K562 (cell line): ENCODE data around the gene FOSL1. TPM values are rescaled to one million over a fixed set of nuclear protein-coding genes. Genes with fewer than 3 reads are reported as not detected.

Experiments
- ATF6 ChIP-seq: sonication (generic); formaldehyde crosslinking; IDR thresholded peaks from 2 replicates; pipeline ENCODE4 v1.4.0; 2020; ENCODE audit warnings: mild to moderate bottlenecking, missing genetic modification reagents
- CEBPG ChIP-seq, 3 experiments: fragments of 200-800 bp in 1 of 3; sonication (Bioruptor generic) in 1 of 3; sonication (generic) in 1 of 3; formaldehyde crosslinking in 1 of 3; IDR thresholded peaks in 2 of 3; conservative IDR thresholded peaks in 1 of 3; 2 replicates each; pipeline versions ENCODE4 v1.6.1 to v1.8.0; 2016 to 2022; ENCODE audit warnings: missing compliant biosample characterization in 2 of 3, missing genetic modification characterization in 2 of 3, mild to moderate bottlenecking in 1 of 3, missing genetic modification reagents in 1 of 3
- E2F4 ChIP-seq: sonication (generic); formaldehyde crosslinking; IDR thresholded peaks from 2 replicates; pipeline ENCODE4 v1.8.0; 2022; ENCODE audit warnings: mild to moderate bottlenecking, low read depth, missing genetic modification reagents
- EGR1 ChIP-seq: fragments of 450-650 bp; conservative IDR thresholded peaks from 2 replicates; pipeline ENCODE4 v1.6.1; 2017; ENCODE audit warnings: mild to moderate bottlenecking
- FOS ChIP-seq: IDR thresholded peaks from 3 replicates; pipeline ENCODE4 v1.6.1; 2011; ENCODE audit not compliant: insufficient read length; ENCODE audit errors: extremely low read depth
- HDAC8 ChIP-seq: fragments of 450-650 bp; IDR thresholded peaks from 2 replicates; pipeline ENCODE4 v1.6.1; 2016; ENCODE audit warnings: mild to moderate bottlenecking, missing genetic modification characterization, moderate library complexity, missing compliant biosample characterization
- IRF2 ChIP-seq: sonication (generic); formaldehyde crosslinking; IDR thresholded peaks from 2 replicates; pipeline ENCODE4 v1.8.1; 2022; ENCODE audit warnings: mild to moderate bottlenecking, missing genetic modification reagents
- IRF9 ChIP-seq: fragments of 450-650 bp; IDR thresholded peaks from 2 replicates; pipeline ENCODE4 v1.6.1; 2016; ENCODE audit warnings: missing biosample characterization, missing genetic modification characterization
- MTA3 ChIP-seq: fragments of 450-650 bp; formaldehyde crosslinking; IDR thresholded peaks from 2 replicates; pipeline ENCODE4 v1.6.1; 2017; ENCODE audit warnings: mild to moderate bottlenecking, borderline replicate concordance
- MXI1 ChIP-seq: IDR thresholded peaks from 2 replicates; pipeline ENCODE4 v1.6.1; 2011; ENCODE audit warnings: low read depth, mild to moderate bottlenecking, improper control_type of control experiment, low read length
- NELFE ChIP-seq: IDR thresholded peaks from 2 replicates; pipeline ENCODE4 v1.6.1; 2011; ENCODE audit warnings: mild to moderate bottlenecking; ENCODE audit not compliant: insufficient read depth, insufficient read length
- NR1H2 ChIP-seq: sonication (generic); formaldehyde crosslinking; IDR thresholded peaks from 2 replicates; pipeline ENCODE4 v1.4.0; 2020; ENCODE audit warnings: mild to moderate bottlenecking, missing genetic modification reagents
- RAD21 ChIP-seq, 2 experiments: fragments of 250-450 bp in 1 of 2; fragments of 450-650 bp in 1 of 2; sonication (Bioruptor Pico) in 1 of 2; formaldehyde crosslinking in 1 of 2; IDR thresholded peaks in 1 of 2; conservative IDR thresholded peaks in 1 of 2; 2 replicates each; pipeline versions ENCODE4 v1.4.0 to v1.8.0; 2020 to 2022; ENCODE audit warnings: mild to moderate bottlenecking in 2 of 2, moderate library complexity in 1 of 2
- SREBF1 ChIP-seq: fragments of 150-350 bp; IDR thresholded peaks from 2 replicates; pipeline ENCODE4 v1.6.1; 2014; ENCODE audit warnings: antibody characterized with exemption, low read depth, low read length, borderline replicate concordance
- TCF7 ChIP-seq: sonication (generic); IDR thresholded peaks from 2 replicates; pipeline ENCODE4 v1.6.1; 2016; ENCODE audit warnings: antibody characterized with exemption, borderline replicate concordance
- USF1 ChIP-seq: sonication (generic); formaldehyde crosslinking; IDR thresholded peaks from 2 replicates; pipeline ENCODE4 v1.9.0; 2022; ENCODE audit warnings: mild to moderate bottlenecking, missing genetic modification reagents
- ZBTB49 ChIP-seq: sonication (generic); formaldehyde crosslinking; IDR thresholded peaks from 2 replicates; pipeline ENCODE4 v1.8.0; 2022; ENCODE audit warnings: missing genetic modification reagents, mild to moderate bottlenecking, borderline replicate concordance
- ZNF398 ChIP-seq: fragments of 250-450 bp; sonication (Bioruptor Pico); IDR thresholded peaks from 2 replicates; pipeline ENCODE4 v1.8.0; 2021; ENCODE audit warnings: moderate library complexity, mild to moderate bottlenecking, inconsistent platforms
- ZNF507 ChIP-seq: conservative IDR thresholded peaks from 2 replicates; pipeline ENCODE4 v1.6.1; 2017; ENCODE audit warnings: missing genetic modification characterization, missing compliant biosample characterization
- polyA plus RNA-seq, 8 experiments: library from polyadenylated mRNA; depleted of rRNA in 4 of 8; stranded (reverse) in 5 of 8; unstranded in 3 of 8; fragments of >200 nt; fragmentation: Nextera tagmentation in 2 of 8; fragmentation: Illumina TruSeq in 1 of 8; extraction: Ambion mirVana in 2 of 8; extraction: Trizol in 1 of 8; gene quantifications; 2 replicates each; pipeline versions ENCODE4 v1.2.1 to v1.2.3, GENCODE V29; 2011 to 2014; ENCODE audit warnings: inconsistent platforms in 1 of 8, missing spikeins in 1 of 8
- total RNA-seq, 7 experiments: library from RNA; depleted of rRNA in 6 of 7; stranded (reverse); fragments of >200 nt in 6 of 7; fragmentation: Illumina TruSeq in 2 of 7; extraction: Trizol in 2 of 7; gene quantifications; 2 replicates each; pipeline versions ENCODE4 v1.2.1 to v1.2.3, GENCODE V29; 2011 to 2021; ENCODE audit warnings: low replicate concordance in 1 of 7

Gene FOSL1
- total and polyA plus RNA-seq, 9 of the 15 experiments (the other 6 are each of a cell fraction or from before 2014, with no cell fraction given) = 3.5 to 39.6 (median 10.0) TPM

- TF ChIP-seq E2F4 (CRISPR knock-in tag) (no peak), TCF7 (no peak), HDAC8 (tag) (no peak), ZBTB49 (no peak), MTA3 (no peak), FOS (no peak), EGR1 (no peak), ZNF507 (no peak), NELFE (no peak), SREBF1 (no peak), NR1H2 (CRISPR knock-in tag) (no peak; the same call in 1 of the 2 replicates), IRF2 (CRISPR knock-in tag) (no peak), RAD21 (CRISPR knock-in tag; conservative IDR thresholded peaks at IDR 0.05 in 1 of 2, IDR thresholded peaks at IDR 0.05 in 1 of 2) (no peak), MXI1 (no peak), IRF9 (tag) (no peak), ATF6 (CRISPR knock-in tag) (no peak; the same call in 1 of the 2 replicates), USF1 (CRISPR knock-in tag) (no peak), CEBPG (CRISPR knock-in tag; IDR thresholded peaks at IDR 0.05) (peak; percentile 3; the same call in 1 of the 2 replicates), CEBPG (tag; conservative IDR thresholded peaks at IDR 0.05 in 1 of 2, IDR thresholded peaks at IDR 0.05 in 1 of 2) (no peak), ZNF398 (CRISPR knock-in tag) (no peak)
Observed at GRCh38 chr11:65857500-65857852, 42.7 kb downstream of the FOSL1 start (continued).
